Spleen (tissue), 7 donors: ENCODE measurements around the gene KIF6.

ENCODE experiments used
- POLR2A ChIP-seq, 3 donors: fragments of 450-650 bp; IDR thresholded peaks; one replicate each; pipeline ENCODE4 v1.5.1; 2017; ENCODE audit warnings: antibody characterized with exemption in 3 of 3, mild to moderate bottlenecking in 1 of 3
- TF ChIP-seq, protein P1 (sequence below), 11 experiments: fragments of 200-600 bp in 7 of 11; fragments of 450-650 bp in 4 of 11; sonication (generic) in 4 of 11; IDR thresholded peaks in 8 of 11; conservative IDR thresholded peaks in 3 of 11; 1 replicate in 7 of 11; 2 replicates in 4 of 11; pipeline versions ENCODE4 v1.4.0 to v1.8.0; 2016 to 2021; ENCODE audit warnings: antibody characterized with exemption in 11 of 11, inconsistent platforms in 4 of 11, mild to moderate bottlenecking in 1 of 11
- donor health status: DM: no; HTN: no; CAD: no; lungs with moderate emphysema.
- donor health status: DM: no; HTN: no; CAD: no.
- donor health status: DM: no; HTN: no; CAD: no.

DNA sequence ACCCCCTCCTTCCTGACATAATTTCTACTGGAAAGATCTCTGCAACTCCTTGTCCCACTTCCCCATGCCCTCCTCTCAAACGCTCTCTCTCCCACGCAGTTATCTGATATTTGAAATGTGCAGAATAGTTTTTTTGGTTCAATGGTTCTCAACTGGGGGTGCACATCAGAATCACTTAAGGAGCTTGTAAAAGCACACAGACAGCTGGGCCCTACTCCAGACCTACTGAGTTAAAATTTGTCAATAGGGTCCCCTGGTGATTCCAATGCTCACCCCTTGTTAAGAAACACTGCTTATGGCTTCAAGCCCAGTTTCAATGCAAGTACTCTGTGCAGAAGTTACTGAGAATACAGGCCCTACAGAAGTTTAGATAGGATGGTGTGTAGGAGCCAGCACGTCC, 357.5 kb downstream of the KIF6 start:
- TF ChIP-seq, protein P1, sequence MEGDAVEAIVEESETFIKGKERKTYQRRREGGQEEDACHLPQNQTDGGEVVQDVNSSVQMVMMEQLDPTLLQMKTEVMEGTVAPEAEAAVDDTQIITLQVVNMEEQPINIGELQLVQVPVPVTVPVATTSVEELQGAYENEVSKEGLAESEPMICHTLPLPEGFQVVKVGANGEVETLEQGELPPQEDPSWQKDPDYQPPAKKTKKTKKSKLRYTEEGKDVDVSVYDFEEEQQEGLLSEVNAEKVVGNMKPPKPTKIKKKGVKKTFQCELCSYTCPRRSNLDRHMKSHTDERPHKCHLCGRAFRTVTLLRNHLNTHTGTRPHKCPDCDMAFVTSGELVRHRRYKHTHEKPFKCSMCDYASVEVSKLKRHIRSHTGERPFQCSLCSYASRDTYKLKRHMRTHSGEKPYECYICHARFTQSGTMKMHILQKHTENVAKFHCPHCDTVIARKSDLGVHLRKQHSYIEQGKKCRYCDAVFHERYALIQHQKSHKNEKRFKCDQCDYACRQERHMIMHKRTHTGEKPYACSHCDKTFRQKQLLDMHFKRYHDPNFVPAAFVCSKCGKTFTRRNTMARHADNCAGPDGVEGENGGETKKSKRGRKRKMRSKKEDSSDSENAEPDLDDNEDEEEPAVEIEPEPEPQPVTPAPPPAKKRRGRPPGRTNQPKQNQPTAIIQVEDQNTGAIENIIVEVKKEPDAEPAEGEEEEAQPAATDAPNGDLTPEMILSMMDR (IDR thresholded peaks at IDR 0.05 in 8 of 11, conservative IDR thresholded peaks at IDR 0.05 in 3 of 11) = no peak
- TF ChIP-seq POLR2A (IDR thresholded peaks at IDR 0.05) = no peak
